HG02884 (cell line): ENCODE measurements around the gene RPP25.
"Not testable (repeated sequence)": the region's sequence is repeated elsewhere in the genome, so short reads cannot be mapped to it uniquely, and the experiment has no call there.

ENCODE experiments used
- ATAC-seq: cut with Tn5 transposase; IDR thresholded peaks from one replicate; pipeline ENCODE4 v1.9.1; 2021; ENCODE audit warnings: mild to moderate bottlenecking, moderate library complexity; ENCODE audit not compliant: unreplicated experiment

RPP25 gene

DNA sequence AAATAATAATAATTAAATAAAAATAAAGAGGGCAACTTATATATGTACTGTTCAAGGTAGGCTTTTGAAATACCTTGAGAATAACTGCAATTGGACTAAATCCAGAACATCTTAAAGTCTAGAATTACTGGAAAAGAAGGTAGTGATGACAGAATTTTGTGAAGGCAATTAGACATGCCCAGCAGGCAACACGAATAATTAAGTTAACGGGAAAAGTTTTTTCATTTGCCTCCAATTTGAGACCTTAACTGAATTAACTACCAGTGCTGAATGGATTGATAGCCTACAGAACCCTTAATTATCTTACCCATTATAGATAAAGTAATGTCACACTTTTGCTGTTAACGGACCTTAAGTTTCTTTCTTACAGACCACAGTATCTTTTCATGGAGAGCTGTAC, 32.0 kb downstream of the RPP25 start:
- ATAC-seq, result no peak

- ATAC-seq, result no peak
These were observed 36.1 kb downstream of the RPP25 start for GRCh38 chr15:74920456-74920855.

GRCh38 chr15:74917676-74918075, 38.9 kb downstream of the RPP25 start:
- ATAC-seq, result no peak

DNA sequence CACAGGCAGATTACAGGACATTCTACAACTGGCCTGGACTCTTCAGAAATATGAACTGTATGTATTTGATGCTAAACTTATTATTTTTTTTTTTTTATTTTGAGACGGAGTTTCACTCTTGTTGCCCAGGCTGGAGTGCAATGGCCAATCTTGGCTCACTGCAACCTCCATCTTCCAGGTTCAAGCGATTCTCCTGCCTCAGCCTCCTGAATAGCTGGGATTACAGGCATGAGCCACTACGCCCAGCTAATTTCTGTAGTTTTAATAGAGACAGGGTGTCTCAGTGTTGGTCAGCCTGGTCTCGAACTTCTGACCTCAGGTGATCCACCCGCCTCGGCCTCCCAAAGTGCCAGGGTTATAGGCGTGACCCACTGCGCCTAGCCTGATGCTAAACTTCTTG, 42.8 kb downstream of the RPP25 start:
- ATAC-seq, result not testable (repeated sequence)

DNA sequence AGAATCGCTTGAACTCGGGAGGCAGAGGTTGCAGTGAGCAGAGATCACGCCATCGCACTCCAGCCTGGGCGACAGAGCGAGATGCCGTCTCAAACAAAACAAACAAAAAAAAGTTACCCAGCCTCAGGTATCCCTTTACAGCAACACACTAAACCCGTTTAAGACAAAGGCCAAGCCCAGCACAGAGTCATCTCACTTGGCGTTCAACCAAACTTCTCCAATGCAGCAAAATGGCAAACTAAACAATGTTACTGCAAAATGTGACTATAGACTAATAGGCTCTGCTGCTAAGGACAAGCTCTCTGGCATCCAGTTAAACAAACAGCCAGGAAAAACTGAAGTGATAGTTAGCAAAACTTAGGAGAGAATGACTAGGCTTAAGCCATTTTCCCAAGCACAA, 43.5 kb downstream of the RPP25 start:
- no peak for ATAC-seq

- ATAC-seq, result no peak
These were observed 47.9 kb downstream of the RPP25 start for GRCh38 chr15:74908635-74909034.

DNA sequence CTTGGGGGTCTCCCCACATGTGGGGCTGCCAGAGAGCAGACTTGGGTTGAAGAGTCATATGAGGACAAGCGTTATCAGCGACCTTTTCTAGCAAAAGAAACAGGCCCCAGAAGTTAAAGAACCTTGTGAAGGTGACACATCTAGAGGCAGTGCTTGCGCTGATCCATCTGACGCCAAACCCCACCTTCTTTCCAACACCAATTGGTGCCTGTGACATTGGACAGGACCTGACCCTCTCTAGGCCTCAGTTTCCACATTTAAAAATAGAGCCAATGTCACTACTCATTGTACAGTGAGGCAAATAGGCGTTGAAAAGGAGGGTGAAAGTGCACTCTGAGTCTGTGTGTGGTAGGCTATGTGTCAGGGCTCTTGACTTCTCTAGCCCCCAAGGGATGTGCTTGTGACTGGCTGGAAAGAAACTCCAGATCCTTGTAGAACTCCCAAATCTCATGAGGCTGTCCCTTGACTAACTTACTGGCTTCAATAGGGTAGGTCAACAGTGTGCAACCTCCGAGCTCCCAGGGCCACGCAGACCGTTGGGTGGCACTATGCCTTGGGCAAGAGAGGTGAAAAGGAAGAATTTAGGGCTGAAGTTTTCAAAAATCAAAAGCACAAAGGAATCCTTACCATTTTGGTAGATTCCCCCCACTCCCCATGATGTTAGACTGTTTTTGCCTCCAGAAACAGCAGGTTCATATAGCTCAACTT, 49.3 kb downstream of the RPP25 start:
- ATAC-seq, result no peak

GRCh38 chr15:74906450-74907162, 50.0 kb downstream of the RPP25 start, which contains the start of gene FAM219B:
TSS of gene FAM219B (minus strand) at chr15:74906851. CDS start at chr15:74906800, 51 bp downstream.
- peak; percentile 81 for ATAC-seq

DNA sequence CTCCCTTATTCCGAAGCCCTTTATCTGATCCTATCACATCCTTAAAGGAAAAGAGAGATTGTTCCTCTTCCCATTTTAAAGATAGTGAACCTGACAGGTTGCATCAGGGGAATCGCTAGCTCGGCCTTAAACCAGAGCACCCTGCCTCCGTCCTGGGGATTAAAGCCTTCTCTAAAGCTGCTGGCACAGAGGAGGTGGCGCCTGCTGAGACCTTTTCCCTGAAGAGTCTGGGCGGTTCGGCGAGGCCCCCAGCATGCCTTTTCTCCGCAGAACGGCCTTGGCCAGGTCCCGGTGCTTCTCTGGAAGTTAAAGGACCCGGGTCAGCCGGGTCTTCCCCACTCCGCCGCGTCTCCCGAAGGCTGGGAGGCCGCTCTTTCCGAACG, 50.5 kb downstream of the RPP25 start:
- peak; percentile 22 for ATAC-seq
